ENCODE data around the gene CYB561. TPM values are rescaled to one million over a fixed set of nuclear protein-coding genes. Genes with fewer than 3 reads are reported as not detected.

Gene CYB561
- total RNA-seq, 1 donor from 2014 or later, result 15.4 TPM

- intact Hi-C loops (cut with micrococcal nuclease), result no loop called here
These were observed 25.9 kb downstream of the CYB561 start for GRCh38 chr17:63419949-63420867.

GRCh38 chr17:63419398-63419797 is 26.7 kb downstream of the CYB561 start:
- intact Hi-C loops (cut with micrococcal nuclease), result no loop called here

GRCh38 chr17:63418540-63418939 is 27.6 kb downstream of the CYB561 start:
- intact Hi-C loops (cut with micrococcal nuclease), result no loop called here

- intact Hi-C loops (cut with micrococcal nuclease), result no loop called here
These were observed 31.9 kb downstream of the CYB561 start for GRCh38 chr17:63414222-63414621.

GRCh38 chr17:63413128-63413527 is 33.0 kb downstream of the CYB561 start:
- intact Hi-C loops (cut with micrococcal nuclease), result no loop called here

- intact Hi-C loops (cut with micrococcal nuclease), result no loop called here
These were observed 33.9 kb downstream of the CYB561 start for GRCh38 chr17:63412234-63412633.

- intact Hi-C loops (cut with micrococcal nuclease), result loop anchor here (2.0 to 10.0 kb wide), 2 partner anchors 705 to 983 kb away; partner anchors contain the start of gene METTL2A
These were observed 38.3 kb downstream of the CYB561 start for GRCh38 chr17:63407741-63408330.

GRCh38 chr17:63406689-63407330 is 39.3 kb downstream of the CYB561 start:
- intact Hi-C loops (cut with micrococcal nuclease), result loop anchor here (1.0 to 10.0 kb wide), 8 partner anchors 72 to 982 kb away; partner anchors contain the start of gene METTL2A

GRCh38 chr17:63405741-63406261 is 40.3 kb downstream of the CYB561 start:
- intact Hi-C loops (cut with micrococcal nuclease), result loop anchor here (1.0 to 10.0 kb wide), 8 partner anchors 74 to 981 kb away; partner anchors contain the start of gene METTL2A

GRCh38 chr17:63405020-63405419 is 41.1 kb downstream of the CYB561 start:
- intact Hi-C loops (cut with micrococcal nuclease), result loop anchor here (10.0 kb wide), 1 partner anchor 980 kb away; the partner anchor contains the start of gene METTL2A

GRCh38 chr17:63402431-63403212 is 43.5 kb downstream of the CYB561 start:
- intact Hi-C loops (cut with micrococcal nuclease), result loop anchor here (10.0 kb wide), 1 partner anchor 978 kb away; the partner anchor contains the start of gene METTL2A

- intact Hi-C loops (cut with micrococcal nuclease), result loop anchor here (10.0 kb wide), 1 partner anchor 975 kb away; the partner anchor contains the start of gene METTL2A
These were observed 46.2 kb downstream of the CYB561 start for GRCh38 chr17:63399856-63400255.

- intact Hi-C loops (cut with micrococcal nuclease), result no loop called here
These were observed 46.8 kb downstream of the CYB561 start for GRCh38 chr17:63399316-63399715.

- intact Hi-C loops (cut with micrococcal nuclease), result no loop called here
These were observed 47.4 kb downstream of the CYB561 start for GRCh38 chr17:63398680-63399079.

- intact Hi-C loops (cut with micrococcal nuclease), result no loop called here
These were observed 50.9 kb downstream of the CYB561 start for GRCh38 chr17:63395075-63395805.

- intact Hi-C loops (cut with micrococcal nuclease), result no loop called here
These were observed 56.0 kb downstream of the CYB561 start for GRCh38 chr17:63390090-63390489.

- intact Hi-C loops (cut with micrococcal nuclease), result no loop called here
These were observed 58.3 kb downstream of the CYB561 start for GRCh38 chr17:63387656-63388340.

GRCh38 chr17:63382826-63383225 is 63.3 kb downstream of the CYB561 start:
- intact Hi-C loops (cut with micrococcal nuclease), result no loop called here
